Measurements from ENCODE around the gene SLC39A9. TPM values are rescaled to one million over a fixed set of nuclear protein-coding genes. Genes with fewer than 3 reads are reported as not detected.
"Not testable (repeated sequence)": the region's sequence is repeated elsewhere in the genome, so short reads cannot be mapped to it uniquely, and the experiment has no call there.

The SLC39A9 gene
- polyA plus RNA-seq, 1 donor = 27.7 TPM

GRCh38 chr14:69368381-69368780 is 30.1 kb upstream of the SLC39A9 start:
- no peak for DNase-seq (ENCODE audit: low read depth)

- no peak for DNase-seq (ENCODE audit: low read depth)
These were observed 28.4 kb upstream of the SLC39A9 start for GRCh38 chr14:69370061-69370460.

GRCh38 chr14:69372146-69372545 is 26.3 kb upstream of the SLC39A9 start:
- no peak for DNase-seq (ENCODE audit: low read depth)

- DNase-seq (ENCODE audit: low read depth) = no peak
These were observed 25.4 kb upstream of the SLC39A9 start for GRCh38 chr14:69373104-69373503.

- no peak for DNase-seq (ENCODE audit: low read depth)
These were observed 24.3 kb upstream of the SLC39A9 start for GRCh38 chr14:69374235-69374634.

- DNase-seq (ENCODE audit: low read depth) = no peak
These were observed 23.3 kb upstream of the SLC39A9 start for GRCh38 chr14:69375182-69375581.

- DNase-seq (ENCODE audit: low read depth) = no peak
These were observed 22.8 kb upstream of the SLC39A9 start for GRCh38 chr14:69375722-69376121.

GRCh38 chr14:69376439-69376838 is 22.1 kb upstream of the SLC39A9 start:
- no peak for DNase-seq (ENCODE audit: low read depth)

- DNase-seq (ENCODE audit: low read depth) = no peak
These were observed 20.2 kb upstream of the SLC39A9 start for GRCh38 chr14:69378274-69378673.

GRCh38 chr14:69387311-69387710 is 11.2 kb upstream of the SLC39A9 start:
- no peak for DNase-seq (ENCODE audit: low read depth)

GRCh38 chr14:69391400-69391799 is 7.1 kb upstream of the SLC39A9 start:
- not testable (repeated sequence) for DNase-seq (ENCODE audit: low read depth)

GRCh38 chr14:69392481-69392880 is 6.0 kb upstream of the SLC39A9 start:
- DNase-seq (ENCODE audit: low read depth) = no peak

- no peak for DNase-seq (ENCODE audit: low read depth)
These were observed 2.6 kb upstream of the SLC39A9 start for GRCh38 chr14:69395929-69396328.

GRCh38 chr14:69398818-69399210 is 322 bp downstream of the SLC39A9 start:
- no peak for DNase-seq (ENCODE audit: low read depth)

GRCh38 chr14:69399750-69400149 is 1.3 kb downstream of the SLC39A9 start:
- DNase-seq (ENCODE audit: low read depth) = no peak

GRCh38 chr14:69400154-69400553 is 1.7 kb downstream of the SLC39A9 start:
- DNase-seq (ENCODE audit: low read depth) = no peak

- DNase-seq (ENCODE audit: low read depth) = no peak
These were observed 3.3 kb downstream of the SLC39A9 start for GRCh38 chr14:69401841-69402240.

- no peak for DNase-seq (ENCODE audit: low read depth)
These were observed 6.0 kb downstream of the SLC39A9 start for GRCh38 chr14:69404478-69404877.

- no peak for DNase-seq (ENCODE audit: low read depth)
These were observed 6.4 kb downstream of the SLC39A9 start for GRCh38 chr14:69404883-69405282.

GRCh38 chr14:69405762-69406161 is 7.3 kb downstream of the SLC39A9 start:
- DNase-seq (ENCODE audit: low read depth) = no peak

GRCh38 chr14:69408331-69408960 is 10.0 kb downstream of the SLC39A9 start:
- no peak for DNase-seq (ENCODE audit: low read depth)

- no peak for DNase-seq (ENCODE audit: low read depth)
These were observed 15.0 kb downstream of the SLC39A9 start for GRCh38 chr14:69413483-69413882.

- not testable (repeated sequence) for DNase-seq (ENCODE audit: low read depth)
These were observed 17.6 kb downstream of the SLC39A9 start for GRCh38 chr14:69416087-69416486.

GRCh38 chr14:69423279-69423678 is 24.8 kb downstream of the SLC39A9 start:
- no peak for DNase-seq (ENCODE audit: low read depth)

Measured in forelimb muscle (tissue), 1 donor.